Keratinocyte (primary cell): ENCODE data around the gene TNFSF8. TPM values are rescaled to one million over a fixed set of nuclear protein-coding genes. Genes with fewer than 3 reads are reported as not detected.

Experiments
- DNase-seq: peaks from one replicate; pipeline ENCODE4 v3.0.0-alpha.2; 2011; ENCODE audit warnings: low read depth, missing footprints, low spot score
- FAIRE-seq: peaks from 2 replicates; lab custom pipeline; 2011; peaks lifted over from hg19 to GRCh38; lab: Jason Lieb, UNC
- H2AFZ ChIP-seq: 2 replicates; pipeline ENCODE4 v1.6.0; 2012; ENCODE audit warnings: low read length, control low read depth, inconsistent platforms; ENCODE audit not compliant: control insufficient read depth
- H3K27ac ChIP-seq: 2 replicates; pipeline ENCODE4 v1.5.1; 2011; ENCODE audit warnings: low read length; ENCODE audit not compliant: control insufficient read depth, insufficient read depth
- H3K27me3 ChIP-seq: 3 replicates; pipeline ENCODE4 v1.6.0; 2011; ENCODE audit warnings: low read length; ENCODE audit not compliant: control insufficient read depth, insufficient read depth; ENCODE audit errors: extremely low read depth
- H3K36me3 ChIP-seq, 2 experiments: 2 replicates in 1 of 2; 3 replicates in 1 of 2; pipeline ENCODE4 v1.5.1; 2011; ENCODE audit warnings: low read length in 2 of 2, mild to moderate bottlenecking in 1 of 2; ENCODE audit not compliant: control insufficient read depth in 2 of 2, insufficient read depth in 2 of 2; ENCODE audit errors: extremely low read depth in 1 of 2
- H3K4me1 ChIP-seq: 3 replicates; pipeline ENCODE4 v1.5.1; 2011; ENCODE audit warnings: low read length; ENCODE audit not compliant: control insufficient read depth, insufficient read depth; ENCODE audit errors: extremely low read depth
- H3K4me2 ChIP-seq: 3 replicates; pipeline ENCODE4 v1.6.0; 2011; ENCODE audit warnings: low read depth, low read length; ENCODE audit not compliant: control insufficient read depth, insufficient read depth; ENCODE audit errors: extremely low read depth
- H3K4me3 ChIP-seq, 3 experiments: fragments of 200-600 bp in 1 of 3; sonication (generic) in 1 of 3; 2 replicates in 2 of 3; 3 replicates in 1 of 3; pipeline ENCODE4 v1.5.1; 2011 to 2016; ENCODE audit warnings: low read length in 3 of 3, mild to moderate bottlenecking in 3 of 3, control low read depth in 2 of 3, inconsistent platforms in 1 of 3, low read depth in 1 of 3, mixed read lengths in 1 of 3, mixed run types in 1 of 3, moderate library complexity in 1 of 3; ENCODE audit not compliant: control insufficient read depth in 2 of 3, insufficient read depth in 2 of 3; ENCODE audit errors: extremely low read depth in 1 of 3
- H3K79me2 ChIP-seq: 2 replicates; pipeline ENCODE4 v1.6.0; 2012; ENCODE audit warnings: low read length; ENCODE audit not compliant: control insufficient read depth, insufficient read depth
- H3K9ac ChIP-seq: 3 replicates; pipeline ENCODE4 v1.6.0; 2011; ENCODE audit warnings: low read length; ENCODE audit not compliant: control insufficient read depth, insufficient read depth; ENCODE audit errors: extremely low read depth
- H3K9me1 ChIP-seq: 3 replicates; pipeline ENCODE4 v1.6.0; 2011; ENCODE audit warnings: low read length; ENCODE audit not compliant: control insufficient read depth, insufficient read depth; ENCODE audit errors: extremely low read depth
- H3K9me3 ChIP-seq: 2 replicates; pipeline ENCODE4 v1.5.1; 2012; ENCODE audit warnings: low read depth, low read length; ENCODE audit not compliant: control insufficient read depth
- H4K20me1 ChIP-seq: 3 replicates; pipeline ENCODE4 v1.6.0; 2011; ENCODE audit warnings: low read length; ENCODE audit not compliant: control insufficient read depth, insufficient read depth; ENCODE audit errors: extremely low read depth
- EZH2 ChIP-seq: IDR thresholded peaks from one replicate; pipeline ENCODE4 v1.6.1; 2012; ENCODE audit warnings: inconsistent platforms, mild to moderate bottlenecking, low read length, moderate library complexity
- dilution Hi-C: fragments of 300-500 bp; cut with MboI; formaldehyde crosslinking; loops from one replicate; pipeline ENCODE4 v1.7.0; 2020; ENCODE audit warnings: low sequenced_read_pairs; ENCODE audit not compliant: extremely low pct_ligation_motif_present
- polyA plus RNA-seq, 5 experiments: library from polyadenylated mRNA; depleted of rRNA in 3 of 5; stranded (reverse) in 3 of 5; stranded (forward) in 1 of 5; unstranded in 1 of 5; fragments of >200 nt; gene quantifications; 1 replicate in 1 of 5; 2 replicates in 3 of 5; 3 replicates in 1 of 5; pipeline versions ENCODE4 v1.2.1 to v1.2.3, GENCODE V29; 2011 to 2012; ENCODE audit warnings: missing spikeins in 2 of 5, low read depth in 1 of 5, low replicate concordance in 1 of 5
- TF ChIP-seq, protein P1 (sequence below), 3 experiments: IDR thresholded peaks in 1 of 3; conservative IDR thresholded peaks in 1 of 3; optimal IDR thresholded peaks in 1 of 3; 2 replicates in 2 of 3; 3 replicates in 1 of 3; pipeline versions ENCODE3 to v1.5.1; 2011; ENCODE audit warnings: low read length in 3 of 3, mild to moderate bottlenecking in 3 of 3, moderate library complexity in 2 of 3, control low read depth in 1 of 3, inconsistent platforms in 1 of 3; ENCODE audit not compliant: insufficient read depth in 2 of 3; ENCODE audit errors: extremely low read depth in 1 of 3

The TNFSF8 gene
- polyA plus RNA-seq, 1 donor (not counting 4 experiments of a cell fraction or from before 2014, with no cell fraction given), result not detected

DNA sequence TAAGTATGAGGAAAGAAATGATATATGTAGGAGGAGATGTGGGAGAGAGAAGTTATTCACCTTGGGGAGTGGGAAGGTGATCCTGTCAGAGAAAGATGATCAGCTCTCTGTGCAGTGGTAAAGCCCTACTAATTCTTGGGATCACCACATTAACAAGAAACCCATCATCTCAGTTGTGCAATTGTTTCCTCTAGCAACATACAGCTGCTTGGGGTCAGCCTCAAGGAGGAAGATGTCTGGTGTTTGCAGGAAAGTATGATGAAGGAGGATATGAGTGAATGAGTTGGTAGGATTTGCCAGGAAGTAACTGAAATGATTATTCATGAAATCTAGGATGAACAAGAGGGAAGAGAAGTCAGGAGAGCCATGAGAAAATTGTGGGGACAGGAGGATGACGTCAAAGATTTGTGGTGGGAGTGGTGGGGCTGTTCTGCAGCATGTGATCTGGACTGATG lies 50.1 kb downstream of the TNFSF8 start:
- dilution Hi-C loops, result no loop called here
- DNase-seq (no peak), FAIRE-seq (no peak)
- Histone ChIP-seq H3K79me2 (no peaks in the 10 kb centered on the region), H3K4me3 (no peak overlapping the region), H3K27me3 (no peaks in the 10 kb centered on the region), H3K4me1 (peaks cover 8% of the 10 kb centered on the region), H3K4me2 (no peak overlapping the region), H4K20me1 (no peaks in the 10 kb centered on the region), H3K27ac (no peak overlapping the region), H3K9ac (no peak overlapping the region), H3K9me1 (no peaks in the 10 kb centered on the region), H2AFZ (no peak overlapping the region), H3K9me3 (no peaks in the 10 kb centered on the region), H3K36me3 (no peaks in the 10 kb centered on the region)
- TF ChIP-seq, protein P1, sequence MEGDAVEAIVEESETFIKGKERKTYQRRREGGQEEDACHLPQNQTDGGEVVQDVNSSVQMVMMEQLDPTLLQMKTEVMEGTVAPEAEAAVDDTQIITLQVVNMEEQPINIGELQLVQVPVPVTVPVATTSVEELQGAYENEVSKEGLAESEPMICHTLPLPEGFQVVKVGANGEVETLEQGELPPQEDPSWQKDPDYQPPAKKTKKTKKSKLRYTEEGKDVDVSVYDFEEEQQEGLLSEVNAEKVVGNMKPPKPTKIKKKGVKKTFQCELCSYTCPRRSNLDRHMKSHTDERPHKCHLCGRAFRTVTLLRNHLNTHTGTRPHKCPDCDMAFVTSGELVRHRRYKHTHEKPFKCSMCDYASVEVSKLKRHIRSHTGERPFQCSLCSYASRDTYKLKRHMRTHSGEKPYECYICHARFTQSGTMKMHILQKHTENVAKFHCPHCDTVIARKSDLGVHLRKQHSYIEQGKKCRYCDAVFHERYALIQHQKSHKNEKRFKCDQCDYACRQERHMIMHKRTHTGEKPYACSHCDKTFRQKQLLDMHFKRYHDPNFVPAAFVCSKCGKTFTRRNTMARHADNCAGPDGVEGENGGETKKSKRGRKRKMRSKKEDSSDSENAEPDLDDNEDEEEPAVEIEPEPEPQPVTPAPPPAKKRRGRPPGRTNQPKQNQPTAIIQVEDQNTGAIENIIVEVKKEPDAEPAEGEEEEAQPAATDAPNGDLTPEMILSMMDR (optimal IDR thresholded peaks at IDR 0.05 in 1 of 3, IDR thresholded peaks at IDR 0.05 in 1 of 3, conservative IDR thresholded peaks at IDR 0.05 in 1 of 3; ENCODE audit: extremely low read depth in 1 of 3, insufficient read depth in 2 of 3, low read length in 3 of 3), result no peak
- no peak for TF ChIP-seq EZH2

DNA sequence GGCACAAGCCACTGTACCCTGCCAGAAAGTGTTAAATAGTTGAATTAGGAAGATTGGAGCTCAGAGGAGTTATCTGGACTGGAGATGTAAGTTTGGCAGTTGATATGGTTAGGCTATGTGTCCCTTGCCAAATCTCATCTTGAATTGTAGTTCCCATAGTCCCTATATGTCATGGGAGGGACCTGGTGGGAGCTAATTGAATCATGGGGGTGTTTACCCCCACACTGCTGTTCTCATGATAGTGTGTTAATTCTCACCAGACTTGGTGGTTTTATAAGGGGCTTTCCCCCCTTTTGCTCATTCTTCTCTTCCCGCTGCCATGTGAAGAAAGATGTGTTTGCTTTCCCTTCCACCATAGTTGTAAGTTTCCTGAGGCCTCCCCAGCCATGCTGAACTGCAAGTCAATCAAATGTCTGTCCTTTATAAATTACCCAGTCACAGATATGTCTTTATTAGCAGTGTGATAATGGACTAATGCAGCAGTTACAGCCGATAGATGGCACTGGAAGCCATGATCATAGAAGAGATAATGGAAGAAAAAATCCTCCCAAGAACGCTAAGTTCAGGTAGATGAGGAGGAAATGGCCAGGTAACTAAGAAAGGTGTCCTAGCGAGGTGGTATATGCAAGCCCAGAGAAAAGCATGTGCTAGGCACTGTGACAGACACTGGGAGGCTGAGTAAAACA lies 51.4 kb downstream of the TNFSF8 start:
- FAIRE-seq, result no peak

More for the DNA sequence above, 51.4 kb downstream of the TNFSF8 start:
- Histone ChIP-seq H3K9me1 (no peaks in the 10 kb centered on the region), H3K4me2 (no peak overlapping the region), H3K79me2 (no peaks in the 10 kb centered on the region), H3K36me3 (no peaks in the 10 kb centered on the region), H3K4me1 (no peaks in the 10 kb centered on the region), H4K20me1 (no peaks in the 10 kb centered on the region), H3K9me3 (no peaks in the 10 kb centered on the region), H2AFZ (no peak overlapping the region), H3K4me3 (no peak overlapping the region), H3K9ac (no peak overlapping the region), H3K27ac (no peak overlapping the region), H3K27me3 (no peaks in the 10 kb centered on the region)
- no peak for TF ChIP-seq EZH2
- dilution Hi-C loops, result no loop called here
- no peak for DNase-seq
